Hepatocyte (in vitro differentiated cells): ENCODE data around the gene DNAH12.

Experiments used
- CTCF ChIP-seq: fragments of 200-600 bp; sonication (generic); IDR thresholded peaks from 2 replicates; pipeline ENCODE4 v1.5.1; 2016; ENCODE audit warnings: antibody characterized with exemption, mild to moderate bottlenecking; ENCODE audit not compliant: poor library complexity
- EZH2 ChIP-seq: fragments of 200-600 bp; sonication (generic); IDR thresholded peaks from 2 replicates; pipeline ENCODE4 v1.6.1; 2016; ENCODE audit warnings: antibody characterized with exemption, mild to moderate bottlenecking, borderline replicate concordance
- EZH2phosphoT487 ChIP-seq: fragments of 200-600 bp; sonication (generic); IDR thresholded peaks from one replicate; pipeline ENCODE4 v1.6.1; 2018; ENCODE audit warnings: antibody characterized with exemption, mild to moderate bottlenecking, low read depth, moderate library complexity; ENCODE audit not compliant: unreplicated experiment, severe bottlenecking

- TF ChIP-seq CTCF (peak; percentile 7), EZH2 (no peak), EZH2phosphoT487 (no peak)
Measured at GRCh38 chr3:57582474-57583168, 38.5 kb upstream of the DNAH12 start.
